ENCODE results near the gene ZG16B.

- no peak for TF ChIP-seq POLR2AphosphoS5 (IDR thresholded peaks at IDR 0.05)
- TF ChIP-seq POLR2A (IDR thresholded peaks at IDR 0.05): no peak
Measured at GRCh38 chr16:2826591-2827373, 3.3 kb upstream of the ZG16B start.

Measured in prostate gland (tissue), 1 donor.